GM23248 (cell line): Measurements from ENCODE around the gene NAB1. TPM values are rescaled to one million over a fixed set of nuclear protein-coding genes. Genes with fewer than 3 reads are reported as not detected.

Experiments
- DNase-seq: peaks from one replicate; pipeline ENCODE4 v3.0.0-alpha.2; 2015
- H2AFZ ChIP-seq: fragments of 200-600 bp; sonication (generic); 2 replicates; pipeline ENCODE4 v1.6.1; 2016; ENCODE audit warnings: antibody characterized with exemption
- H3F3A ChIP-seq: fragments of 200-600 bp; sonication (generic); 2 replicates; pipeline ENCODE4 v1.6.1; 2016; ENCODE audit warnings: mild to moderate bottlenecking, antibody characterized with exemption, mixed run types; ENCODE audit not compliant: insufficient read depth
- H3K27ac ChIP-seq: fragments of 200-600 bp; sonication (generic); 2 replicates; pipeline ENCODE4 v1.5.1; 2016; ENCODE audit warnings: mild to moderate bottlenecking
- H3K27me3 ChIP-seq: fragments of 200-600 bp; sonication (generic); replicated peaks from 2 replicates; pipeline ENCODE4 v1.6.1; 2016; ENCODE audit warnings: mild to moderate bottlenecking; ENCODE audit not compliant: insufficient read depth
- H3K36me3 ChIP-seq: fragments of 200-600 bp; sonication (generic); 2 replicates; pipeline ENCODE4 v1.6.1; 2016; ENCODE audit warnings: low read depth, mild to moderate bottlenecking
- H3K4me1 ChIP-seq: fragments of 200-600 bp; sonication (generic); 2 replicates; pipeline ENCODE4 v1.6.1; 2016; ENCODE audit warnings: mild to moderate bottlenecking; ENCODE audit not compliant: insufficient read depth
- H3K4me2 ChIP-seq: fragments of 200-600 bp; sonication (generic); one replicate; pipeline ENCODE4 v1.6.1; 2016; ENCODE audit warnings: mild to moderate bottlenecking; ENCODE audit not compliant: unreplicated experiment
- H3K4me3 ChIP-seq: fragments of 200-600 bp; sonication (generic); 2 replicates; pipeline ENCODE4 v1.5.1; 2016; ENCODE audit warnings: mild to moderate bottlenecking
- H3K79me2 ChIP-seq: fragments of 200-600 bp; sonication (generic); 2 replicates; pipeline ENCODE4 v1.6.1; 2016; ENCODE audit warnings: mild to moderate bottlenecking; ENCODE audit not compliant: insufficient read depth
- H3K9ac ChIP-seq: fragments of 200-600 bp; sonication (generic); 2 replicates; pipeline ENCODE4 v1.6.1; 2016; ENCODE audit warnings: mild to moderate bottlenecking
- H3K9me2 ChIP-seq: fragments of 200-600 bp; sonication (generic); 2 replicates; pipeline ENCODE4 v1.6.1; 2016; ENCODE audit warnings: mixed run types, mild to moderate bottlenecking, moderate library complexity; ENCODE audit not compliant: insufficient read depth
- H3K9me3 ChIP-seq: fragments of 200-600 bp; sonication (generic); one replicate; pipeline ENCODE4 v1.6.1; 2017; ENCODE audit warnings: low read depth
- H4K20me1 ChIP-seq: fragments of 200-600 bp; sonication (generic); 2 replicates; pipeline ENCODE4 v1.6.0; 2016; ENCODE audit not compliant: insufficient read depth
- EZH2 ChIP-seq: fragments of 200-600 bp; sonication (generic); IDR thresholded peaks from 2 replicates; pipeline ENCODE4 v1.6.1; 2018; ENCODE audit warnings: antibody characterized with exemption, mild to moderate bottlenecking; ENCODE audit not compliant: insufficient read depth, poor library complexity, severe bottlenecking
- EZH2phosphoT487 ChIP-seq: fragments of 200-600 bp; sonication (generic); IDR thresholded peaks from 2 replicates; pipeline ENCODE4 v1.6.1; 2018; ENCODE audit warnings: antibody characterized with exemption, moderate library complexity, mild to moderate bottlenecking, low read depth; ENCODE audit not compliant: insufficient read depth
- WGBS, 2 experiments: methylation state at CpG; one replicate each; pipeline ENCODE4 v1.1.6; 2015 to 2017; ENCODE audit warnings: low lambda C conversion rate in 2 of 2, low coverage in 1 of 2; ENCODE audit errors: missing lambda C conversion rate in 2 of 2; 5-methylcytosine and 5-hydroxymethylcytosine counted together
- in situ Hi-C: fragments of 300-500 bp; cut with MboI; formaldehyde crosslinking; loops from 2 replicates; pipeline ENCODE4 v1.15.0; 2020
- polyA plus RNA-seq: library from polyadenylated mRNA; unstranded; fragments of >200 nt; fragmentation: Nextera tagmentation; extraction: Ambion mirVana; gene quantifications from 2 replicates; pipeline ENCODE4 v1.2.1, GENCODE V29; 2016
- total RNA-seq: library from RNA; depleted of rRNA; stranded (reverse); fragments of >200 nt; shearing (Covaris generic); gene quantifications from 2 replicates; pipeline ENCODE4 v1.2.3, GENCODE V29; 2014

The NAB1 gene
- total and polyA plus RNA-seq, 2 experiments from 2014 or later = 13.0 to 44.1 TPM

- no peak for DNase-seq
- Histone ChIP-seq H3K9me3 (no peaks in the 10 kb centered on the region), H2AFZ (no peak overlapping the region)
Observed at GRCh38 chr2:190717764-190718651, 69.1 kb downstream of the NAB1 start.

GRCh38 chr2:190718652-190719526 is 70.0 kb downstream of the NAB1 start:
- no peak overlapping the region for H3K9ac ChIP-seq
- peak; percentile 75 for DNase-seq
- WGBS, 2 experiments = 22 to 28% methylated on average over 7 of the region's 7 CpGs

More at GRCh38 chr2:190717764-190718651, 69.1 kb downstream of the NAB1 start:
- H3K4me3 ChIP-seq = no peak overlapping the region
- 65 to 66% methylated on average over 15 of the region's 15 CpGs for WGBS, 2 experiments
- H3K79me2 ChIP-seq = no peaks in the 10 kb centered on the region
- in situ Hi-C loops = no loop called here
- H3K27ac ChIP-seq = no peak overlapping the region
- TF ChIP-seq EZH2 (no peak), EZH2phosphoT487 (no peak)
- H3K27me3 ChIP-seq = no peaks in the 10 kb centered on the region
- no peaks in the 10 kb centered on the region for H3K36me3 ChIP-seq
- H3K4me2 ChIP-seq = peak overlapping the region; percentile 17
- peaks cover 11% of the 10 kb centered on the region for H3K4me1 ChIP-seq
- no peaks in the 10 kb centered on the region for H4K20me1 ChIP-seq
- H3K9ac ChIP-seq = no peak overlapping the region
- no peaks in the 10 kb centered on the region for H3F3A ChIP-seq
- H3K9me2 ChIP-seq = no peaks in the 10 kb centered on the region

GRCh38 chr2:190720276-190720675 is 71.4 kb downstream of the NAB1 start:
- Histone ChIP-seq H3K4me2 (no peak overlapping the region), H3K4me1 (peaks cover 11% of the 10 kb centered on the region), H3F3A (no peaks in the 10 kb centered on the region), H3K9me3 (no peaks in the 10 kb centered on the region), H3K36me3 (no peaks in the 10 kb centered on the region), H3K9me2 (no peaks in the 10 kb centered on the region), H3K79me2 (no peaks in the 10 kb centered on the region), H3K4me3 (no peak overlapping the region), H3K27ac (no peak overlapping the region), H3K27me3 (no peaks in the 10 kb centered on the region), H3K9ac (no peak overlapping the region), H2AFZ (no peak overlapping the region), H4K20me1 (no peaks in the 10 kb centered on the region)
- in situ Hi-C loops = no loop called here
- no peak for DNase-seq
- TF ChIP-seq EZH2 = no peak
- TF ChIP-seq EZH2phosphoT487 = no peak
- 91 to 92% methylated on average over 6 of the region's 6 CpGs for WGBS, 2 experiments

More at GRCh38 chr2:190718652-190719526, 70.0 kb downstream of the NAB1 start:
- Histone ChIP-seq H3K4me3 (no peak overlapping the region), H3K79me2 (no peaks in the 10 kb centered on the region), H3K4me2 (peak overlapping the region; percentile 17), H3K9me3 (no peaks in the 10 kb centered on the region), H2AFZ (no peak overlapping the region), H3K36me3 (no peaks in the 10 kb centered on the region), H3F3A (no peaks in the 10 kb centered on the region), H3K27ac (no peak overlapping the region), H3K27me3 (no peaks in the 10 kb centered on the region), H3K4me1 (peaks cover 11% of the 10 kb centered on the region), H3K9me2 (no peaks in the 10 kb centered on the region), H4K20me1 (no peaks in the 10 kb centered on the region)
- in situ Hi-C loops = no loop called here
- TF ChIP-seq EZH2phosphoT487 = no peak

DNA sequence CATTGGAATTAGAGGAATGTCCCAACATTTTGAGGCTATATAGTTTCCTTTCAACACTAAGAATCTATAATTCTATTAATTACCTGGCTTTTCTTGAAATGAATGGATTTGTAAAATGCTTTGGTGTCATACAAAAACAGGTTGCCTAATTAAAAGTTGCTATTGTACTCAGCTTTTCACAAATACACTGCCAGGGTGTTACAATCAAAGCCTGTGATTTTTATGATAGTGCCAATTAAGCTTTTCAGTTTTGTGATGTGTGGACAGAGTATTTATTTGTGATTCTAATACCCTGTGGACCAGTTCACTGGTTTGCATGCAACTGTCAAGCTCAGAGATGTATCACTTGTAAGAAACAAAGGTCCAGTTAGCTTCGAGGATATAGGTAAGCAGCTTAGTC is 71.8 kb downstream of the NAB1 start:
- Histone ChIP-seq H3K79me2 (no peaks in the 10 kb centered on the region), H3K4me1 (peaks cover 11% of the 10 kb centered on the region), H3K4me3 (no peak overlapping the region), H3F3A (no peaks in the 10 kb centered on the region), H3K36me3 (no peaks in the 10 kb centered on the region), H3K9me2 (no peaks in the 10 kb centered on the region), H3K4me2 (no peak overlapping the region), H2AFZ (no peak overlapping the region), H3K9me3 (no peaks in the 10 kb centered on the region), H3K27ac (no peak overlapping the region), H3K27me3 (0 out of 2 replicates have a peak, but pooled peaks cover 2% of the 10 kb centered on the region), H4K20me1 (no peaks in the 10 kb centered on the region), H3K9ac (no peak overlapping the region)
- 48 to 74% methylated on average over 1 of the region's 1 CpG for WGBS, 2 experiments
- DNase-seq = no peak
- no peak for TF ChIP-seq EZH2phosphoT487
- no peak for TF ChIP-seq EZH2
- in situ Hi-C loops = no loop called here
